H1 (cell line): Measurements from ENCODE around the gene EVX2. TPM values are rescaled to one million over a fixed set of nuclear protein-coding genes. Genes with fewer than 3 reads are reported as not detected.

Experiments used
- CHD1 ChIP-seq: IDR thresholded peaks from 2 replicates; pipeline ENCODE4 v1.6.1; 2012; ENCODE audit warnings: low read depth, low read length, improper control_type of control experiment
- CHD7 ChIP-seq: fragments of 300-600 bp; sonication (generic); IDR thresholded peaks from 2 replicates; pipeline ENCODE4 v1.7.1; 2012; ENCODE audit warnings: low read length, moderate library complexity, mild to moderate bottlenecking, inconsistent platforms; ENCODE audit not compliant: insufficient replicate concordance
- FOSL1 ChIP-seq: IDR thresholded peaks from 2 replicates; pipeline ENCODE4 v1.6.1; 2011; ENCODE audit warnings: mild to moderate bottlenecking, low read depth, low read length, moderate library complexity; ENCODE audit not compliant: insufficient read depth
- MAX ChIP-seq: IDR thresholded peaks from 2 replicates; pipeline ENCODE4 v1.6.1; 2012; ENCODE audit warnings: inconsistent platforms
- RXRA ChIP-seq: IDR thresholded peaks from 2 replicates; pipeline ENCODE4 v1.6.1; 2011; ENCODE audit warnings: low read depth, mild to moderate bottlenecking, low read length, moderate library complexity; ENCODE audit not compliant: insufficient read depth
- SIN3A ChIP-seq, 2 experiments: IDR thresholded peaks in 1 of 2; conservative IDR thresholded peaks in 1 of 2; 2 replicates each; pipeline ENCODE4 v1.6.1; 2011 to 2012; ENCODE audit warnings: low read length in 2 of 2, improper control_type of control experiment in 1 of 2, low read depth in 1 of 2, mild to moderate bottlenecking in 1 of 2
- SP4 ChIP-seq: IDR thresholded peaks from 2 replicates; pipeline ENCODE4 v1.6.1; 2012; ENCODE audit warnings: low read length, inconsistent platforms
- TAF7 ChIP-seq: optimal IDR thresholded peaks from 2 replicates; pipeline ENCODE3; 2011; ENCODE audit warnings: low read depth, mild to moderate bottlenecking, inconsistent platforms, low read length, moderate library complexity, borderline replicate concordance
- TEAD4 ChIP-seq: IDR thresholded peaks from 2 replicates; pipeline ENCODE4 v1.6.1; 2012; ENCODE audit warnings: low read depth, low read length, inconsistent platforms, mixed read lengths
- polyA plus RNA-seq, 7 experiments: library from polyadenylated mRNA; depleted of rRNA in 3 of 7; stranded (reverse) in 5 of 7; unstranded in 2 of 7; fragments of >200 nt in 5 of 7; fragments of 200-250 nt in 2 of 7; gene quantifications; 1 replicate in 5 of 7; 2 replicates in 1 of 7; 4 replicates in 1 of 7; pipeline versions ENCODE4 v1.2.1 to v1.2.3, GENCODE V29; 2011 to 2013; ENCODE audit warnings: missing spikeins in 2 of 7, mixed read lengths in 2 of 7
- total RNA-seq: library from RNA; stranded (reverse); fragmentation: NEBNext Ultra II Directional; extraction: Animal tissue kit (Norgen Biotek cat#: 25700); gene quantifications from 2 replicates; pipeline ENCODE4 v1.2.1, GENCODE V29; 2021

Gene EVX2
- total and polyA plus RNA-seq, 2 of the 8 experiments (the other 6 are each of a cell fraction or from before 2014, with no cell fraction given): not detected

- no peak for TF ChIP-seq TEAD4
- no peak for TF ChIP-seq CHD1
- TF ChIP-seq SIN3A (conservative IDR thresholded peaks at IDR 0.05 in 1 of 2, IDR thresholded peaks at IDR 0.05 in 1 of 2; ENCODE audit: low read depth in 1 of 2, low read length in 2 of 2): no peak
- no peak for TF ChIP-seq RXRA
- no peak for TF ChIP-seq TAF7
- peak; percentile 90 for TF ChIP-seq MAX
- no peak for TF ChIP-seq CHD7
- TF ChIP-seq SP4: no peak
- TF ChIP-seq FOSL1: no peak
These were observed 32.4 kb upstream of the EVX2 start, which contains the start of gene HOXD10 (continued) for GRCh38 chr2:176115883-176116813.
